SK-N-DZ (cell line): ENCODE measurements around the gene TTC7B.

Experiments used
- DNase-seq: peaks from one replicate; pipeline ENCODE4 v3.0.0-alpha.2; 2015; ENCODE audit warnings: low spot score

Gene TTC7B

DNA sequence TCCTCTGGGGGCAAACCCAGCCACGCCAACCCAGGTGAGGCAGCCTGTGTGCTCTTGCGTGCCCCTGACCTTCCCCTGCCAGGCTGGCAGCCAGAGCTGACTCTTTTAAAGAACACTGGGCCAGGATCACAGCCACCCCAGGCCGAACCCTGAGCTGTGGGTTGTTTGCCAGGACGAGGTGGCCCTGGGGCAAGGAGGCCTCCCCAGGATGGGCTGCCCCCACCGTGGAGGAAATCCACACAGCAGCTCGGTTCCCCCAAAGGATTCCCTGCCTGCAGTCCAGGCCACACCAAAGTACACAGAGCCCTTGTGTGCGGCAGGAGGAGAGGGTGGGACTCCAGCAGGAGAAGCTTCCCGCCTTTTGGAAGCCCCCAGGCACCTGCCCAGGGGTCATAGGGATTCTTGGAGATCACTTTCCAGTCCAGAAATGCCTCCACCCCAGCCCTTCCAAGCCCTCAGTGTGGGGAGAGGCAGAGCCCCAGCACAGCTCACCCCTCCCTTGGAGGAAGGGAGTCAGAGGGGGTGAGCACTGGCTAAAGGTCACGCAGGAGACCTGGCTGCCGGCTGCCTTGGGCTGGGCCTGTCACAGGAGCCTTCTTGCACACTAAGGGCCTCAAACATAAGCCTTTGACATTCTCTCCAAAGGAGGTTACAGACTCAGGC, 303.8 kb downstream of the TTC7B start:
- no peak for DNase-seq

DNA sequence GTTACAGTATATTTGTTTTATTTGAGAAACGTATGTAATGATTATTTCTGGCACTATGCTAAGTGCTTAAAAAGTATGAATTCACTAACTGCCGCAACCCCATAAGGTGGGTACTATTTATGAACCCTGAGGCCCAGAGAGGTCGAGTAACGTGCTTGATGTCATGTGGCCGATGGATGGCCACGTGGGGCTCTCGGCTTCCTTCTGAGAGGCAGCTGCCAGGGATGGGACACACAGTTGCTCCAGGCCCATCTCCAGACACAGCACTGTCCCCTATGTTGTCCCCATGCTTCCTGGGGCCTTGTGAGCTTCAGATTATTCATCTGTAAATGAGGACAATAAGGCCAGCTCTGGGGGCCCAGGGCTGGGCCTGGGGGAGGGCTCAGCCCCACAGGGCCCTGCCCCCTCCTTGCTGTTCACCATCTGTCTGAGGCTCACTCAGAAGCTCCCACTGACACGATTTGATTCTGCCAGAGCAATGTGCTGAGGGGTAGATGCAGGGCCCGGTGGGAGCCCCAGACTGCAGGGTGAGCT, 304.4 kb downstream of the TTC7B start:
- DNase-seq = no peak

- DNase-seq = no peak
These were observed 305.0 kb downstream of the TTC7B start for GRCh38 chr14:90511252-90511651.

- DNase-seq = no peak
These were observed 306.1 kb downstream of the TTC7B start for GRCh38 chr14:90510159-90510558.

GRCh38 chr14:90509403-90509802, 306.8 kb downstream of the TTC7B start:
- DNase-seq = no peak

- DNase-seq = no peak
These were observed 307.5 kb downstream of the TTC7B start for GRCh38 chr14:90508536-90509254.

- no peak for DNase-seq
These were observed 308.2 kb downstream of the TTC7B start for GRCh38 chr14:90508036-90508435.

DNA sequence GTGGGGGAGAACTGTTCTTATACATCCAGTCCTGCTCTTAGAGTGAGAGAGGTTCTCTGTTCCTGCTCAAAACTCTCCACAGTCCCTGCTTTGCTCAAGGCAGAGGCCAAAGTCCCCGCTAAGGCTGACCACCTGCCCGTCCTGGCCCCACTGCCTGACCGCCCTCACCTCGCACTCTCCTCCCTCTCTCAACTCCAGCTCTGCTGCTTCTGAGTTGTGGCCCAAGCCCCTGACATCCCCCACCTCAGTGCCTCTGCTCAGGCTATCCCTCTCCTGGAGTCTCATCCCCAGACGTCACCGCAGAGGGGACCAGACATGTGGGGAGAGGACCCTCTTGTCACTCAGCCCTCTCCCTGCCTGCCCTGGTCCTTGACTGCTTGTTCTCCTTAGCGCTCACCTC, 308.8 kb downstream of the TTC7B start:
- no peak for DNase-seq

DNA sequence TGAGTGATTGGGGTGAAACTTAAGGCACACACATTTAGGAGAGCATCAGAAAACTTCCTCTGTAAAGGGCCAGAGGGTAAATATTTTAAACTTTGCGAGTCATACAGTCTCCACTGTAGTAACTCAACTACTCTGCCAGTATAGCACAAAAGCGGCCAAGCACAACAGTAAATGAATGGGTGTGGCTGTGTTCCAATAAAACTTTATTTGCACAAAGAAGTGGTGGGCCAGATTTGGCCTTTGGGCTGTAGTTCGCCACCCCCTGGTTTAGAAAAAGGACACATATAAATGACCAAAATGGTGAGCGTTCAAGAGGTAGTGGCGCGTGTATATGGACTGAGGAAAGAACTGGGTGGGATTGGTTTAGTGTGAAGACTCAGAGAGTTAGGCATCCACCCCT, 309.5 kb downstream of the TTC7B start:
- DNase-seq = no peak

DNA sequence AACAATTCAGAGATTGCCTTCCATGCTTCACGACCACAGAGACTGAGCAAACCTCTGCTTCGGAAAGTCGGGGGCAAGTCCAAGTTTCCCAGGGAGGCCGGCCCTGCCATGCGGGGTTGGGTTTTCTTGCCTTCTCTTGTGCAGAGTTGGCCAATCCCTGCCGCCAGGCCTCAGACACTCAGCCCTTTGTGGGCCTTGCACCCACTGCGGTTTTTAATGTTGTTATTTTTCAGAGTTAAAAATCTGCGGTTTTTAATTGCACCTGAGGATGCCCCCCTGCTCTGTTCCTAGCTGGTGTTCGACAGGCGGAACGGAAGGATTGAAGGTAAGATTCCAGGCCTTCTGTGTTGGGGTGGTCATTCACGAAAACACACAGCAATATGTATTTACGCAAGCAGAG, 310.7 kb downstream of the TTC7B start:
- DNase-seq = no peak

DNA sequence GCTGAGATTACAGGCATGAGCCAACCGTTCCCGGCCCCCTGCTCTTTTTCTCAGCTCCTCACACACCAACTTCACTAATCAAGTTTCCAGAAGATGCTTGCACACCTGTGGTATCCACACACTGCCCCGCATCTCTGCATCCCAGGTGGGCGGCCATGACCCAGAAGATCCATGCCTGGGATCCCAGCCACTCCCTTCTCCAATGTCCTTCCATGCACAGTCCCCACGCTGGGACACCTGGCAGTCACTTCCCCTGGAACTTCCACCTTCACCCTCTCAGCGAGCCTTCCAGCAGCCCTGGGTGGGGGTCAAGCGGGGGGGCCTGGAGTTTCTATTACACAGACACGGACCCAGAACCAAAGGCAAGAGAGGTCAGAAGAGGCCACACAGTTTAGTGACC, 311.6 kb downstream of the TTC7B start:
- DNase-seq = no peak

- DNase-seq = no peak
These were observed 312.6 kb downstream of the TTC7B start for GRCh38 chr14:90503582-90503981.

DNA sequence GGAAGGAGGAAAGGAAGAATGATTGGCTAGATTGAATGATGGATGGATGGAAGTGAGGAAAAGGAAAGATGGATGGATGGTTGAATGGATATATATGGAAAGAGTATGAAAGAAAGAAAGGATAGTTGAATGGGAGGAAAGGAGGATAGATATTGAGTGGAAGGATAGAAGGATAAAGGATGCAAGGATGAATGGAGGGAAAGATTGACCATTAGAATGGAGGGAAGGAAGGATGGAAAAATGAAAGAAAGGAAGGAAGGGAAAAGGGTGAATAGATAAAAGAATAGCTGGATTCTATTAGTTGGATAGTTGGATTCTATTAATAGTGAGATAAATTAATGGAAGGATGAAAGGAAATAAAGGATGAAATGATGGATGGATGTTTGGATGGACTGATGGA, 313.5 kb downstream of the TTC7B start:
- no peak for DNase-seq

- DNase-seq = no peak
These were observed 315.4 kb downstream of the TTC7B start for GRCh38 chr14:90500665-90501370.

DNA sequence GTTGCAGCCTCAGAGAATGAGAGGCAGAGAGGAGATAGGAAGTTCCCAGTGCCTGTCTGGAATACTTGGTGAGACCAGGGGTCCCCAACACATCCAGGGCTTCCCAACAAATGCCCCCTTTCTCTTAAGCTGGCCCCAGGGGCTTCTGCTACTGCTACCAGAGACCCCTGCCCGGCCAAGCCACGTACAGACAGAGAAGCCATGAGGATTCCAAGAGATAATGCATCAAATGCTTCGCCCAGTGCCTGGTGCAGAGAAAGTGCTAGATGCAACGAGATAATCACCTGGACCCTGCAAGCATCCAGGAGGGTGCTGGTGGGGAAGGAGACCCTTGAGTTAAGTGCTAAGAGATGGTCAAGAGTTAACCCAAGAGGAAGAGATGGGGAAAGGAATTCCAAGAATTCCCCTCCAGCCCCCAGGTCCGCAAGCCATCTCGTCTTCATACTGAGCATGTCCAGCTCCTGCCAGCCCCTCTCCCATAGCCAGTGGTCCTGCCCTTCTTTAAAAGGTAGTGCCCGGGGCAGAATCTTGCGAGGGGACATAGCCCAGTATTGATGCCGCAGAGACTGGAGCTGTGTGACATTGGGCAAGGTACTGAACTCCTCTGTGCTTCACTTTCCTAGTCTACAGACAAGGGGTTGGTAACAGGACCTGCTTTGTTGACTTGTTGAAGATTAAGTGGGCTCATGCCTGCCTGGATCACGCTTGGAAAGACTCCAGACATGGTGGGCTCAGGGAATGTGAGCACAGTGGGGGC, 316.1 kb downstream of the TTC7B start:
- no peak for DNase-seq

DNA sequence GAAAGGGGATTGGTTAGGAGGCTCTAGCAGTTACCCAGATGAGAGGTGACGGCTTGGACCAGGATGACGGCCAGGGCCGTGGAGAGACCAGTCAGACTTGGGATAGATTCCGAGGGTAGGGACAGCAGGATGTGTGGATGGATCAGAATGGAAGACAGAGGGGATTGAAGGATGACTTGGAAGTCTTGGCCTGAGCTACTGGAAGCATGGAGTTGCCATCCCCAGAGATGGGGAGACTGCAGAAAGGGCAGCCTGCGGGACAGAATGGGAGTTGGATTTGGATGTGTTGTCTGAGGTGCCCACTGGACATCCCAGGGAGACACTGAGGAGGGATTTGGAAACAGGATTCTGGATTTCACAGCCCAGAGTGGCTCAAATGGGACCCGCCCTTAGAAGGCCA, 317.1 kb downstream of the TTC7B start:
- no peak for DNase-seq

GRCh38 chr14:90498198-90498597, 318.0 kb downstream of the TTC7B start:
- DNase-seq = no peak

DNA sequence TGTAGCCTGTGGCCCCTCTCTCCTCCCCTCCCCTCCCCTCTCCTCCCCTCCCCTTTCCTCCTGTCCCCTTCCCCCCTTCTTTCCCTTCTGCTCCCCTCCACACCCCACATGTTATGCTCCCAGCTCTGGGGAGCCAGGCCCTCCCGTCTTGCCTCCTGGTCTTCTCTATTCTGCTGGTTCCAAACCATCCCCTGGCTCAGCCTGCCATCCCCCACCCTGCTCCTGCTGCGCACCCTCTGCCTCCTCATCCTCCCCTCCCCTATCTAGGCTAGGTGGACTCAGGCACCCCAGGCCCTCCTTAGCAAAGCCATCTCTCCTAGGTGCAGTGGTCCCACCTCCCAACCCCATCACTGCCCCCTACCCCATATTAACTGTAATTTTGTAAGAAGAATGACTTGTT, 319.9 kb downstream of the TTC7B start:
- no peak for DNase-seq

- DNase-seq = no peak
These were observed 320.6 kb downstream of the TTC7B start for GRCh38 chr14:90495357-90496276.

- peak; percentile 23 for DNase-seq
These were observed 324.2 kb downstream of the TTC7B start for GRCh38 chr14:90491911-90492531.
